HG03280 (cell line): ENCODE results near the gene SDHB.

Experiments used
- ATAC-seq: cut with Tn5 transposase; IDR thresholded peaks from one replicate; pipeline ENCODE4 v1.9.1; 2021; ENCODE audit warnings: mild to moderate bottlenecking, moderate library complexity; ENCODE audit not compliant: unreplicated experiment

SDHB gene

DNA sequence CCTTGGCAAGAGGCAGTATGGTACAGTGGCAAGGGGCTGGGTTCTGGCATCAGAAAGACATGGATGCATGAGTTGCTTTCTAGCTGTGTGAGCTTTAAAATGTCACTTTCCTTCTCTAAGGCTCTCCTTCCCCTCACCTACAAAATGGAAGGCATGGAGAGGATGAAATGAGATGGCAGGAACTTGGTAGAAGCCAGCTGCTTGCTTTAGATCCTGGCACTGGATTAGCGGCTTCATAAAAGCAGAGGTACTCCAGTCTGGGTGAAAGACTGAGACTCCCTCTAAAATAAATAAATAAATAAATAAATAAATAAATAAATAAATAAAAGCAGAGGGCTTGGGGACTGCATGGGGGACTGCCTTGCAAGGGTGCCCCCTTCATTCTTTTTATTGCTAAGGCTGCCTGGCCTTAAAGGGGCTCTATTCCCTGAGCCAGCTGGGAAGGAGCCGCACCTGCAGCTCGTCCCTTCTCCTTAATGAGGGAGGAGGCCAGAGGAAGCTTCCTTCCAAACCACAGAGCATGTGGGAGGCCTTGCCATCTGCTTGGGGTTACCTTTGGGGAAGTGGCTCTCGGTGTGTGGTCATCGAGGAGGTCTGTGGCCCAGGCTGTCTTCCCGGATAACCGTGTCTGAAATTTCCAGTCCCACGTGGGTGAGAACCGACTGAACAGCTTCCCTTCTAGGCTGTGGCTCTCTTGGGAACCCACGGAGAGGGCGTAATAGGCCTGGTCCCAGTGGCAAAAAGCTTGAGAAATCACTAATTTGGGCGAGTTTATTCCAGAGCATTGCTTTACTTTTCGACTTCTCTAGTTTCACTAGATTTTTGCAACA lies 40.1 kb downstream of the SDHB start:
- ATAC-seq, result no peak

DNA sequence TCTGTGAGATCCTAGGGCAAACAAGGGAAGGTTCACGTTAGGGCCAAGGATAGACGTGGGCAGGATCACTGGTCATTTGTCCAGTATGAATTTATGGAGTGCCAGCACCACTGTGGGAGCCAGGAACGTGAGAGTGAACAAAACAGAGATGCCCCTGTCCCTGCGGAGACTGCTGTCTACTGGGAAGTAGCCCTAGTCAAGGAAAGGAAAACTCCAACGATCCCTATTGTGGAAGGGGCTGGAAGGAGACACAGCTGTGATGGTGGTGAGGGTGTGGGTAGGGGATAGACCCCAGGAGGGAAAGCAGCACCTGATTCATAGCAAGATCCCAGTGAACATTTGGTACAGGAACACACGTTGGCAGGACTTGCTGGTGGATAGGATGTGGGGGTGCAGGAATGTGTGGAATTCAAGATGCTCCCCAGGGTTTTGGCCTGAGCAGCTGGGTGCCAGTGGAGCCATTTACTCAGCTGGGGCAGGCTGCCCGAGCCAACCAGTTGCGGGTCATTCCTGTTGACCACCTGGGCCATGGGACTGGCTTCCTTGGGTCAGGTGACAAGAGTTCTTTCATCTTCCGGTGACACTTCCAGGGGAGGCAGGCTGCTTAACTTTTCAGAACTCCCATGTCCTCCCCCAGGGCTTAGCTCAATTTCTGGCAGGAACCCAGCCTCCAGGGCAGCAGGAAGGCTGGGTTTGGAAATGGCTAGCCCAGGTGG lies 40.9 kb downstream of the SDHB start:
- no peak for ATAC-seq

DNA sequence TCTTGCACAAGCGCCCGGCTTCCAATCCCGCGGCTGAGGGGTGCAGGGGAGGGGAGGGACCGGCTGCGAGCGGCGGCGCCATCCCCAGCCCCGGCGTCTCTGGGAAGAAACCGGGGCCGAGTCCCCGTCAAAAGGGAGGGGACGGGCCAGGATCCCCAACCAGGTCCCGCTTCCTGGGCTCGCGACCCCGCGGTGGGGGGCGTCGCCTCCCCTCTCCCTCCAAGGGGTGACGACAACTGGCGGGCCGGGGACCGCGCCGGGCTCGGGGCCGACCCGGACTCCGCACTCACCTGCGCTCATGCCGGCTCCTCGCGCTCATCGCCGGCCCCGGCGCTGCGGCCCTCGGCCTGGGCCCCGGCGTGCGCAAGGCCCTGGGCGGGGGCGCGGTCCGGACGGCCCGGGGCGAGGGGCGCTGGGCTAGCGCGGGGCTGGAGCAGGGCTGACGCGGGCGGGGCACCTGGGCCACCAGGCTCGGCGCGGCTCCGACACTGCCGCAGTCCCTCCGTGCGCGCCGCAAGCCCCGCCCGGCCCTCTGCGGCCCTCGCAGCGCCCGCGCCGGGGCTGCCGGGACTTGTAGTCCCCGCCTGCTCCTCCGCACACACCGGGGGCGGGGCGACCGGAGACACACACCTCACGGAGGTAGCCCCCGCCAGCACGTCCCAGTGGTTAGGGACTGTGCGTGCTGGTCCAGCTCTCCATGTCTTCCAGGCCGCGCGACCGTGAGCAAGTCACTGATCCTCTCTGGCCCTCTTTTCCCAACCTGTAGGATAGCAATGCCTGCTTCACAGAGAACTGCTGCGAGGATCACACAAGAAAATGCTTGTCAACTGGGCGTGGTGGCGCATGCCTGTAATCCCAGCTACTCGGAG lies 42.2 kb downstream of the SDHB start, which contains the start of gene ATP13A2:
Gene ATP13A2, minus strand, starts transcription at position 490 of the 869 bp plus-strand sequence. Its CDS starts 190 bp downstream, at position 300.
- ATAC-seq, result peak; percentile 94

DNA sequence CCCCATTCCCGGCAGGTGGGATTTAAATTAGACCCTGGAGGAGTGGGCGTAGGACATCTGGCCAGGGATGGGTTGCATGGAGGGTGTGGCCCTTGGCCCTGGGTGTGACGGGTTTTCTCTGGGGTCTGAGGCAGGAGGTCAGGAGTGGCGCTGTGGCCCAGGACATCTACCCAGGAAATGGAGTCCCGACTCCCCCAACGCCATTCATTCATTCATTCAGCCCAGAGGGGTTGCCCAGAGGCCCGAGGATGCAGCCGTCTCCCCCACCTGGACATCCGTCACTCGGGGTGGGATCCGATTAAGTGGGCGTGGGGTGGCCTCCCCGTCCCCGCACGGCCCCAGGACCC lies 42.8 kb downstream of the SDHB start:
- ATAC-seq, result no peak

DNA sequence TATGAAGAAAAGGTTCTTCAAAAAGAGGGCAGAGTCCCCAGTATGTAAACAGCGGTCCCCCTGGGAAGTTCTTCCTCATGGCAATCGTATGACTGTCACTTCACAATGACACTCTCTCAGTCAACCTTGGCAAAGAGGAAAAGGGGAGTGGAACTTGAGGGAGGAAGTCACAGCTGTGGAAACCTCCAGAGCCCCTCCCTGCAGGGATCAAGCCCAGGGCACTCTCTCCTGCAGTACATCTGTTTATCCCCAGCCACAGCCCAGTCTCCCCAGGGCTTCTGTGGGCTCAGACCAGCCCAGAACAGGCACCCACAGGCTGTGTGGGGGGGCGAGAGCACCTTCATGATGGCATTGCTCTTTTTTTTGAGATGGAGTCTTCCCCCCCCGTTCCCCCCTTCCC lies 44.1 kb downstream of the SDHB start:
- no peak for ATAC-seq

DNA sequence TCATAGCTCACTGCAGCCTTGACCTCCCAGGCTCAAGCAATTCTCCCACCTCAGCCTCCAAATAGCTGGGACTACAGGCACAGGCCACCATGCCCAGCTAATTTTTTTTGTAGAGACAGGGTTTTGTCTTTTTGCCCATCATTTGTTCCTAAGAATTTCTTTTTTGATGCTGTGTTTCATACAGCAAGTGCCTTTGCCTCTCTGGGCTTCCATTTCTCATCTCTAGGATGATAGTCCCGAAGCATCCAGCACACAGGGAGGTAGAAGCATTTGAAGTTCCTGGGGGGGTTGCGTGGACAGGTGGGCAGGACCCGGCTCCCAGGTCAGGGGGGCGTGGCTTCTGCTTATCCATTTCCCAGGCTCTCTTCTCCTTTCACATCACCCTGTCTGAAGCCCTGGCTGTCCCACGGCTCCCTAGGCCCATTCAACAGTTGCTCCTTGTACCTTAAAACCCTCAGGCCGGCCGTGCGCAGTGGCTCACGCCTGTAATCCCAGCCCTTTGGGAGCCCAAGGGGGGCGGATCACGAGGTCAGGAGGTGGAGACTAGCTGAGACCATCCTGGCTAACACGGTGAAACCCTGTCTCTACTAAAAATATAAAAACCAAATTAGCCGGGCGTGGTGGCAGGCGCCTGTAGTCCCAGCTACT lies 45.5 kb downstream of the SDHB start:
- ATAC-seq, result no peak

DNA sequence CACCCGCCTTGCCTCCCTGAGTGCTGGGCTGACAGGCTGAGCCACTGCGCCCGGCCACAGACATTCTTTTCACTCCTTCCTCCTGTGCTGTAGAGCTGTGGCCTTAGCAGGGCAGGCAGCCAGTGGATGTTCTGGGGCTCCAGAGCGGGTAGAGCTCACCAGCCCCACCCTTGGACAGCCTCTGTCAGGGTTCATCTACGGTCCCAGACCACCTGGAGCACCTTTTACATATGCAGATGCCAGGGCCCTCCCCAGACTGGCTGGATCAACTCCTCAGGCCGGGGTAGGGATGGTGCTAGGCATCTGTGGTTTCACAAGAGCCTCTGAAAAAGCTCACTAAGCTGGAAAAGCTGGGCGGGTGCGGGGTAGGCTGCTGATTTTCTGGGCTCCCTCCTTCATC lies 46.7 kb downstream of the SDHB start:
- ATAC-seq, result no peak

DNA sequence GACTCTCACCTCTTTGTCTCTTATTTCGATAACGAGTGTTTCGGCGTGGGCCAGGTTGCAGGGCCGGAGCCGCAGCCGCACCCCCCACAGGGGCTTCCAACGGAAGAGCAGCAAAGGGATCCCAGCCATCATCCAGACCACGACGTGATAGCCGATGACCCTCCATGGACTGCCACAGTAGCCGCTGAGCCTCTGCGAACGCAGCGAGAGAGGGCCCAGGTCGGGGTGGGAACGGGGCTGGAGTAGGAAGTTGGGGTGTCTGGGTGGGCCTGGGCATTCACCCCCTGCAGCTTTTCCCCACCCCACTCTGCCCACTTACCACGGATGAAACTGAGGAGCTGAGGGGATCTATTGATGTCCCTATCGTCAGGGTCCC lies 48.5 kb downstream of the SDHB start:
- no peak for ATAC-seq

DNA sequence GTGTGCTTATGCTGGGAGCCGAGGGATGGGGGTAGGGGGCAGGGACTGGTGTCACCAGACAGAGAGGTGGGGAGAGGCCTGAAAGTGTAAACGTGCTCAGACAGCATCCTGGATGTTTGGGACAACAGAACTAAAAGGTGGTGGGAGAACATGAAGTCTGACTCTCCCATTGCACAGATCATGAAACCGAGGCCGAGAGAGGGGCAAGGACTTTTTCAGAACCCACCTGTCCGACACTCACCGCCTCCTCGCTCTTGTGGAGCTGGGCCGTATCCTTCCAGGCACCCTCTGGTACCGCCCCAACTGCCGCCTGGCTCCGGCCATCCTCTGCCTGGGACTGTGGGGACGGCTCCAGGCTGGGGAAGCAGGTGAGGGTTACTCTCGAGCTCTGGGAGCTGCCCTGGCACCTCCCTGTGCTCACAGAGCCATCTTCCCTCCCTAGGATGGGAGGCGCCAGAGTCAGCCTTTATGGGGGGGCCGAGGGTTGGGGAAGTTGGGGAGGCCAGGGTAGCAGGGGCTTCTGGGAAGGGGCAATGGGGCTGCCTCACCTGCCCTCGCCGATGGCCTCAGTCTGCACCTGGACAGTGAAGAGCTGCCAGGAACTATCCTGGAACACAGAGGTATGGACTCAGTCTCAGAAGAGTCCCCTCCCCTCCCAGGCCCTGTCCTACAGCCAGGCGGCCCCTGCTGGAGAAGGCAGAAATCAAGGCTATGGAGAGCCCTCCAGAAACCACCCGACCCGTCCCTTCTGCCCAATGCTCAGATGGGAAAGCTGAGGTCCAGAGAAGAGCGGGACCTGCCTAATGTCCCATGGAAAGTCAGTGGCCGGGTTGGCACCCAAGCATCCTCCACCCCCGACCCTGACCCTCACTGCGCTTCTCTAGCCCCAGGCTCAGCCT lies 49.1 kb downstream of the SDHB start:
- no peak for ATAC-seq

DNA sequence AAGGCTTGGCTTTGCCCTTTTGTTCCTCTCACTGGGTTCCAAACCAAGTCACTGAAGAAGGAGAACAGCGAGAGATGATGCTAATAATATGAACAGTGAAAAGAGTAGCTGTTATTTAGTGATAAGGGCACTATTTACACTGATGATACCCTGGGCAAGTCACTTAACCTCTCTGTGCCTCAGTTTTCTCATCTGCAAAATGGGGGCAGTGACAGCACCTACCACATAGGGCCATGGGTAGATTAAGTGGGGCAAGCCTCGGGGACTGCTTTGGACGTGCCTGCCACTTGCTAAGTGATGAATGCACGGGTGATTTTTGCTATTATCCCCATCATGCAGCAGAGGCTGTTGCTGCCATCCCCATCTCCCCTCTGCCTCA lies 51.3 kb downstream of the SDHB start:
- no peak for ATAC-seq

DNA sequence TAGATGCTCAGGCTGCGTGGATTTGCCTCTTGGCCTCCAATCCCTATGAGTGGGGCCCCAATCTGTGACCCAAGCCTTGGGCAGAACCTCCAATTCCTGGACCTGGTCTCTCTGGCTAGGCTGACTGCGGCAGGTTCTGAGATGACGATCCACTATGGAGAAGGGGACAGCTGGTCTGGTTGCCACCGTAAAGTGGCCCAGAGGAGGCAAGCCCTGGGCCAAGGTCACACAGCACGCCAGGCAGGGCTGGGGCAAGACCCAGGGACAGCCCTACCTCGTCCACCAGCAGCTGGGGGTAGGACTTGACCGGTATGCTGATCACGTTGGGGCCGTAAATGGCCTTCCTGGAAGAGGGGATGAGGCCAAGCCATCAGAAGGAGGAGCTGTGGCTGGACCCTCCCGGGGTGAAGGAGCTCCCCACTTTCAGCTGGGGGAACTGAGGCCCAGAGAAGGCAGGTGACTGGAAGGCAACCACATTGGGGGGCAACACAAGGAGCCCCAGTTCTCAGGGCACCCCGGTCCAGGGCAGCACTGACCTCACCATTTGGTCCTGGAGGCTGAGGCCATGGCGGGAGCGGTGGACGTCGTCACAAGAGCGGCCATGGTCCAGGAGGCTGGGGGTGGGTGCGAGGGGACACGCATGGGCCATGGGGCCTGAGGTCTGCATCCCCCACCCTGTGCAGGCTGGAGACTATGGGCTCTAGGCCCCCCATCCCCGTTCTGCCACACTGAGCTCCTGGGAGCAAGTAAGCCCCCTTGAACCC lies 51.9 kb downstream of the SDHB start:
- ATAC-seq, result no peak

DNA sequence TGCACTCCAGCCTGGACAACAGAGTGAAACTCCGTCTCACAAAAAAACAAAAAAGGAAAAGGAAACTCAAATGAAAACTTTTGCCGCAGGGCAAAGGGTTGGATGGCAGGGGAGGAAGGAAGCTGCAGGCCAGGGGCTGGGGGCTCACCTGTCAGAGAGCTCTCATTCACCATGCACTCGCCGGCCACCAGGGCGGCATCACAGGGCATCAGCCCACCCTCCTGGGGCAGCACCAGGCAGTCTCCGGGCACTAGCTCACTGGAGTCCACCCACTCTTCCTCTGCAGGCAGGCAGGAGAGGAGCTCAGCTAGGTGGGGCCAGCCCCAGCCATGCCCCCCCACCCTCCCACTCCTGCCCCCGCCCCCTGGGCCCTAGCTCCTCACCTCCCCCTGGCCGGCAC lies 54.0 kb downstream of the SDHB start:
- no peak for ATAC-seq

DNA sequence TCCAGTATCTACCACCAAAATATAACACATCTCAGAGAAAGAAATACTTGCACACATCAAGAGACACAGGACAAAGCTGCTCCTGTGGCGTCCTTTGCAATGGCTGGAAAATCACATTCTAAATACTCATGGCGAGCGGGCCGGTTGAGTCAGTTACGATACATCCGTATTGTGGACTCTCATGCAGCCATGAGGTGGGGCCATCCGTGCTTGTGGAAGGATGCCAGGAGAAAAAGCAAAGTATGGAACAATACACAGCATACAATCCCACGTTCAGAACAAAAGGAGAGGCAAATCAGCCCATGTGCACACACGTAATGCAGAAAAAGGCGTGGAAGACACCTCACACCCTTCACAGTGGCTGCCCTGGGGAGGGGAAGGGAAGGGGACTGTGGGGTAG lies 55.2 kb downstream of the SDHB start:
- ATAC-seq, result no peak

DNA sequence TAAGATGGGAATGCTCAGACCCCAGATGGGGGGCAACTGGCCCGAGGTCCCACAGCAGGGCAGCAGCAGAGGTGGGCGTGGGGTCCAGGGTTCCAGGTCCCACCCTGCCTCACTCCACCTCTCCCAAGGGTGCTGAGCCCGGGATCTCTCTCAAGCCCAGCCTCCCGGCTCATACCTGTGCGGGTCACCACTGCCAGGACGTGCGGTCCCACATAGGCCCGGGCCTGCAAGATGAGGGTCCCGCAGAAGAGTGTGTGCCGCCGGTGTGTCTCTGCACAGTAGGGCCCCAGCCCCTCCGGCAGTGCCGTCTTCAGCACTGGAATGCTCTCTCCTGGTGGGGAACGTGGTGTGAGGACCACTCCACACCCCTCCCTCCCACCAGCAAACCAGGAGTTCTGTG lies 57.0 kb downstream of the SDHB start:
- ATAC-seq, result no peak

DNA sequence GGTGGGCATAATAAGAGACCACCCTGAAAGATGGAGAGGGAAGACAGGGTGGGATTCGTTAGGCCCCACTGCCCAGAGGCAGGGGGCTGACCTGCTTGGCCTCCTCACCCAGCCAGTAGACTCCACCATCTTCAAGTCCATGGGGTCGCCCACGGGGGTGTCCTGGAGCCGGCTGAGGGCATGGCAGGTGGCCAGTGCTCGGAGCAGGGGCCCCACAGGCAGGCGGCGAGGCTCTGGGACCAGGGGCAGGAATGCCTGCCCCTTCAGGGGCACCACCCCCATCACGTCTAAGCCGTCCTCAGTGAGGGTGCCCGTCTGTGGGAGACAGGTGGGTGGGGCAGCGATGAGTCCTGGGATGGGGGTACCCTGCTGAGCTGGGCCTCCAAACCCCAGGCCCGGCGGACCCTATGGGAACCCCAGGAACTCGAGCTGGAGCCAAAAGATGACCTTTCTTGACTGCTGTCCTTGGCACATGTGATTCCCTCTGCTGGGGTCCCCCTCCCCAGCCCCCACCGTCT lies 60.3 kb downstream of the SDHB start:
- ATAC-seq, result no peak

DNA sequence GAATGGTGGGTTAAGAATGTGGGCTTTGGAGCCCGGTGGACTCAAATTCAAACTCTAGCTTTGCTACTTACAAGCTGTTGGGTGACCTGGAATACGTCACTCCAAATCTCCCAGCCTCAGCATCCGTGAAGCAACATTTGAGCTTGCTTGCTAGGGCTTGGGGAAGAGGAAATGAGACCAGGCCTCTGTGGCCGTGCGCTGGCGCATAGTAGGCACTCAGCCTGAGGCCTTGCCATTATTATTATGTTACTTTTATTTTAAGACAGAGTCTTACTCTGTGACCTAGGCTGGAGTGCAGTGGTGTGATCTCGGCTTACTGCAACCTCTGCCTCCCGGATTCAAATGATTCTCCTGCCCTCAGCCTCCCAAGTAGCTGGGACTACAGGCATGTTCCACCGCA lies 61.2 kb downstream of the SDHB start:
- no peak for ATAC-seq

DNA sequence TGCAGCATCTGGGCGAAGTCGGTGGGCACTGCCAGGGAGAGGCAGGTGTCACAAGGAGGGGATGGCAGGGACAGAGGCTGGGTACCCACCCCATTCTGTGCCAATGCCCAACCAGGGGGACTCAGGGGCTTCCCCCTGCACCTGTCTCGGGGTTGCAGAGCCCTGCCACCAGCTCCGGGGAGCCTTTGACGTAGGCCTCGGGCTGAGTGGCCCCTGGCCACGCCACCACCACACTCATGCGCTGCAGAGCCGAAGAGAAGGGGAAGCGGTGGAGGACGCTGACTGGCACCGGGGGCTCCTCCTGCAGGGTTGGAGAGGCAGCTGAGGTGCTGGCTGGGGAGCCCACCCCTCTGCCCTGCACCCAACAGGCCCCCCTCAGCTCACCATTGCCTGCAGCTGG lies 61.7 kb downstream of the SDHB start:
- ATAC-seq, result no peak

DNA sequence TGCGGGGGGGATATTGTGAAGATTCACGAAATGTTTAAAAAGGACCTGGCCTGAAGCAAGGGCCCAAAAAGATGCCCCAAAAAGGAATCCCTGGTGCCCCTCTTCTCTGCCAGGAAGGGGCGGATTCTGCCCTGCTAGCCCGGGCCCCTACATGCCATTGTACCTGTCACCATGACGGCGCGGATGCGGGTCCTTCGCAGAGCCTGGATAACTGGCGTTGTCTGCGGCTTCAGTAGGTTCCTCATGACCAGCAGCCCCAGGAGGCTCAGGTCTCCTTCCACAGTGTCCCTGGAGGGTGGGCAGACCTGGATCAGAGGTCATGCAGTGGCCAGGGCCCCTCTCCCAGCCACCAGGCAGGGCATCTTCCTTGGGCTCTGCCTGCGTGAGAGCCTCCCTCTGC lies 62.3 kb downstream of the SDHB start:
- ATAC-seq, result no peak
